Hepatocyte (in vitro differentiated cells): Measurements from ENCODE around the gene PLXNC1. TPM values are rescaled to one million over a fixed set of nuclear protein-coding genes. Genes with fewer than 3 reads are reported as not detected.

Experiments
- DNase-seq: peaks from one replicate; pipeline ENCODE4 v3.0.0-alpha.2; 2016; ENCODE audit warnings: low spot score
- H2AFZ ChIP-seq: fragments of 200-600 bp; sonication (generic); 2 replicates; pipeline ENCODE4 v1.6.0; 2016; ENCODE audit warnings: antibody characterized with exemption, mild to moderate bottlenecking
- H3K27ac ChIP-seq: fragments of 200-600 bp; sonication (generic); 2 replicates; pipeline ENCODE4 v1.5.1; 2016; ENCODE audit warnings: mild to moderate bottlenecking
- H3K27me3 ChIP-seq: fragments of 200-600 bp; sonication (generic); 2 replicates; pipeline ENCODE4 v1.6.1; 2016
- H3K36me3 ChIP-seq: fragments of 200-600 bp; sonication (generic); replicated peaks from 2 replicates; pipeline ENCODE4 v1.5.1; 2016; ENCODE audit warnings: low read depth; ENCODE audit not compliant: insufficient read depth
- H3K4me1 ChIP-seq: fragments of 200-600 bp; sonication (generic); 2 replicates; pipeline ENCODE4 v1.5.1; 2016; ENCODE audit warnings: mild to moderate bottlenecking, moderate library complexity; ENCODE audit not compliant: insufficient read depth
- H3K4me2 ChIP-seq: fragments of 200-600 bp; sonication (generic); 2 replicates; pipeline ENCODE4 v1.6.0; 2016
- H3K4me3 ChIP-seq: fragments of 200-600 bp; sonication (generic); 2 replicates; pipeline ENCODE4 v1.5.1; 2016; ENCODE audit warnings: mild to moderate bottlenecking
- H3K79me2 ChIP-seq: fragments of 200-600 bp; sonication (generic); 2 replicates; pipeline ENCODE4 v1.6.0; 2017; ENCODE audit warnings: mild to moderate bottlenecking
- H3K9me2 ChIP-seq: fragments of 200-600 bp; sonication (generic); replicated peaks from 2 replicates; pipeline ENCODE4 v1.6.0; 2017; ENCODE audit warnings: mild to moderate bottlenecking; ENCODE audit not compliant: insufficient read depth
- H3K9me3 ChIP-seq: fragments of 200-600 bp; sonication (generic); 2 replicates; pipeline ENCODE4 v1.5.1; 2016; ENCODE audit warnings: low read depth, mild to moderate bottlenecking
- H4K20me1 ChIP-seq: fragments of 200-600 bp; sonication (generic); 2 replicates; pipeline ENCODE4 v1.6.0; 2016; ENCODE audit warnings: mild to moderate bottlenecking; ENCODE audit not compliant: insufficient read depth, poor library complexity, severe bottlenecking
- EZH2 ChIP-seq: fragments of 200-600 bp; sonication (generic); IDR thresholded peaks from 2 replicates; pipeline ENCODE4 v1.6.1; 2016; ENCODE audit warnings: antibody characterized with exemption, mild to moderate bottlenecking, borderline replicate concordance
- EZH2phosphoT487 ChIP-seq: fragments of 200-600 bp; sonication (generic); IDR thresholded peaks from one replicate; pipeline ENCODE4 v1.6.1; 2018; ENCODE audit warnings: antibody characterized with exemption, mild to moderate bottlenecking, low read depth, moderate library complexity; ENCODE audit not compliant: unreplicated experiment, severe bottlenecking
- WGBS: methylation state at CpG from one replicate; pipeline ENCODE4 v1.1.6; 2016; ENCODE audit warnings: low lambda C conversion rate; ENCODE audit errors: missing lambda C conversion rate; 5-methylcytosine and 5-hydroxymethylcytosine counted together
- polyA plus RNA-seq: library from polyadenylated mRNA; unstranded; fragments of >200 nt; fragmentation: Nextera tagmentation; extraction: Ambion mirVana; gene quantifications from 2 replicates; pipeline ENCODE4 v1.2.1, GENCODE V29; 2016
- total RNA-seq: library from RNA; depleted of rRNA; stranded (reverse); fragments of >200 nt; gene quantifications from 2 replicates; pipeline ENCODE4 v1.2.3, GENCODE V29; 2014
- TF ChIP-seq, protein P1 (sequence below): fragments of 200-600 bp; sonication (generic); IDR thresholded peaks from 2 replicates; pipeline ENCODE4 v1.5.1; 2016; ENCODE audit warnings: antibody characterized with exemption, mild to moderate bottlenecking; ENCODE audit not compliant: poor library complexity

Gene PLXNC1
- total and polyA plus RNA-seq, 2 experiments from 2014 or later: 6.7 to 23.2 TPM

GRCh38 chr12:94263011-94263811 lies 114.8 kb downstream of the PLXNC1 start:
- Histone ChIP-seq H2AFZ (no peak overlapping the region), H3K9me3 (no peaks in the 10 kb centered on the region), H3K79me2 (no peaks in the 10 kb centered on the region), H4K20me1 (no peaks in the 10 kb centered on the region), H3K36me3 (no peaks in the 10 kb centered on the region), H3K27ac (peak overlapping the region; percentile 82), H3K4me2 (peak overlapping the region; percentile 65), H3K9me2 (no peaks in the 10 kb centered on the region), H3K4me1 (peaks cover 28% of the 10 kb centered on the region), H3K27me3 (no peaks in the 10 kb centered on the region), H3K4me3 (no peak overlapping the region)
- WGBS: 85% methylated on average over 8 of the region's 14 CpGs
- TF ChIP-seq EZH2phosphoT487 (no peak), EZH2 (no peak)
- TF ChIP-seq, protein P1, sequence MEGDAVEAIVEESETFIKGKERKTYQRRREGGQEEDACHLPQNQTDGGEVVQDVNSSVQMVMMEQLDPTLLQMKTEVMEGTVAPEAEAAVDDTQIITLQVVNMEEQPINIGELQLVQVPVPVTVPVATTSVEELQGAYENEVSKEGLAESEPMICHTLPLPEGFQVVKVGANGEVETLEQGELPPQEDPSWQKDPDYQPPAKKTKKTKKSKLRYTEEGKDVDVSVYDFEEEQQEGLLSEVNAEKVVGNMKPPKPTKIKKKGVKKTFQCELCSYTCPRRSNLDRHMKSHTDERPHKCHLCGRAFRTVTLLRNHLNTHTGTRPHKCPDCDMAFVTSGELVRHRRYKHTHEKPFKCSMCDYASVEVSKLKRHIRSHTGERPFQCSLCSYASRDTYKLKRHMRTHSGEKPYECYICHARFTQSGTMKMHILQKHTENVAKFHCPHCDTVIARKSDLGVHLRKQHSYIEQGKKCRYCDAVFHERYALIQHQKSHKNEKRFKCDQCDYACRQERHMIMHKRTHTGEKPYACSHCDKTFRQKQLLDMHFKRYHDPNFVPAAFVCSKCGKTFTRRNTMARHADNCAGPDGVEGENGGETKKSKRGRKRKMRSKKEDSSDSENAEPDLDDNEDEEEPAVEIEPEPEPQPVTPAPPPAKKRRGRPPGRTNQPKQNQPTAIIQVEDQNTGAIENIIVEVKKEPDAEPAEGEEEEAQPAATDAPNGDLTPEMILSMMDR: no peak
- no peak for DNase-seq

- Histone ChIP-seq H4K20me1 (no peaks in the 10 kb centered on the region), H3K9me3 (no peaks in the 10 kb centered on the region), H3K27ac (peak overlapping the region; percentile 52), H3K4me1 (peaks cover 30% of the 10 kb centered on the region), H3K4me3 (no peak overlapping the region), H3K9me2 (no peaks in the 10 kb centered on the region), H2AFZ (no peak overlapping the region), H3K36me3 (no peaks in the 10 kb centered on the region), H3K27me3 (no peaks in the 10 kb centered on the region), H3K4me2 (no peak overlapping the region), H3K79me2 (no peaks in the 10 kb centered on the region)
- no peak for DNase-seq
- WGBS: 69% methylated on average over 20 of the region's 20 CpGs
- TF ChIP-seq EZH2 (no peak), EZH2phosphoT487 (no peak)
- TF ChIP-seq, protein P1: no peak
Measured at GRCh38 chr12:94263905-94264561, 115.7 kb downstream of the PLXNC1 start.

DNA sequence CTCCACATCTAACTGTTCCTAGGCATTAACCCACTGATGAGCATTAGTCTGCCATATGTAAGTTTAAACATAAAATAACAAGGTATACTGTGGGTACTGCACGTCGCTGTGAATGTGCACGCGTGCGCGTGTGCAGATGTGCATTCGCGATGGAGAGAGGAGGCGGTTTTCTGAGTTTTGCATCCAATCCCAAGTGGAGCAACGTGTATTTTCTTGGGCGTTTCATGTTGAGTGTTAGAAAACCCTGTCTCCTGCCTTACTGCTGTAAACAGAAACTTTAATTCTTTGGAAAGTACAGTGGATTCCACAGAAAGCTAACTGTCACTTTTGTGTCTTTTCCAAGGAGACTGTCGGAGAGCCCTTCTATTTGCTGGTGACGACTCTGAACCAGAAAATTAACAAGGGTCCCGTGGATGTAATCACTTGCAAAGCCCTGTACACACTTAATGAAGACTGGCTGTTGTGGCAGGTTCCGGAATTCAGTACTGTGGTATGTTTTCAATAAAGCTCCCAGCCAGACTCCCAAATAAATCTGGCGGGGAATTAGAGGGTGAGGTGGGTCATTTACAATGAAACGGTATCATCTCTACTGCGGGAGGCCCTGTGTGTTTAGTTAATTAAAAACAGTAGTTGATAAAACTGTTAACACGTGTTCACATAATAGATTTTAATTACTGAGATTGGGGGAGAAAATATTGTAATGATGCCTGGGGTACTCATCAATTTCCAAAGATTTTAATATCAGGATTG lies 116.5 kb downstream of the PLXNC1 start:
- H3K79me2 ChIP-seq: no peaks in the 10 kb centered on the region
- no peaks in the 10 kb centered on the region for H3K36me3 ChIP-seq
- no peaks in the 10 kb centered on the region for H4K20me1 ChIP-seq
- no peak for TF ChIP-seq EZH2phosphoT487
- TF ChIP-seq, protein P1: no peak
- no peak for TF ChIP-seq EZH2
- H3K4me1 ChIP-seq: peaks cover 30% of the 10 kb centered on the region
- no peaks in the 10 kb centered on the region for H3K9me2 ChIP-seq
- no peak overlapping the region for H2AFZ ChIP-seq
- no peaks in the 10 kb centered on the region for H3K9me3 ChIP-seq
- H3K27me3 ChIP-seq: no peaks in the 10 kb centered on the region
- no peak overlapping the region for H3K4me2 ChIP-seq
- peak overlapping the region; percentile 52 for H3K27ac ChIP-seq
- no peak for DNase-seq
- H3K4me3 ChIP-seq: no peak overlapping the region
- 76% methylated on average over 19 of the region's 19 CpGs for WGBS
